ENCODE data around the gene NAT8L.
"Not testable (repeated sequence)": the region's sequence is repeated elsewhere in the genome, so short reads cannot be mapped to it uniquely, and the experiment has no call there.

The NAT8L gene, protein sequence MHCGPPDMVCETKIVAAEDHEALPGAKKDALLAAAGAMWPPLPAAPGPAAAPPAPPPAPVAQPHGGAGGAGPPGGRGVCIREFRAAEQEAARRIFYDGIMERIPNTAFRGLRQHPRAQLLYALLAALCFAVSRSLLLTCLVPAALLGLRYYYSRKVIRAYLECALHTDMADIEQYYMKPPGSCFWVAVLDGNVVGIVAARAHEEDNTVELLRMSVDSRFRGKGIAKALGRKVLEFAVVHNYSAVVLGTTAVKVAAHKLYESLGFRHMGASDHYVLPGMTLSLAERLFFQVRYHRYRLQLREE

DNA sequence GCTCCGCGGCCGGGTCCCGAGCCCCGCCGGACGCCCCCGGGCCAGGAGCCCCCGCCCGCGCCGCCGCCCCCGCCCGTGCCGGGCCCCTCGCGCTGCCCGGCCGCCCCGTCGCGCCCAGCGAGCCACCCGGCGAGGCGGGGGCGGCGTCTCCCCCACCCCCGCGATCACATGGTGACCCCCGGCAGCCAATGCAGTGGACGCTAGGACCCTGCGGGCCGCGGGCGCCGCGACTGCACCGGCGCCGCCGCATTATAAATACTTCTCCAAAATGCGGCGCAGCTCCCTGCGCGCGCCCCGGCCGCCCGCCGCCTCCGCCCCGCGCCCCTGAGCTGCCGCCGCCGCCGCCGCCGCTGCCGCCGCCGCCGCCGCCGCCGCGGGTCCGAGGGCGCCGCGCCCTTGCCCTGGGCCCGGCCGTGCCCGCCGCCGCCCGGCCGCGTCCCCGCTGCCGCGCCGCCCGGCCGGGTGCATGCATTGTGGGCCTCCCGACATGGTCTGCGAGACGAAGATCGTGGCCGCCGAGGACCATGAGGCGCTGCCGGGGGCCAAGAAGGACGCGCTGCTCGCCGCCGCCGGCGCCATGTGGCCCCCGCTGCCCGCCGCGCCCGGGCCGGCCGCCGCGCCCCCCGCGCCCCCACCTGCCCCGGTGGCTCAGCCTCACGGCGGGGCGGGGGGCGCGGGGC, at the start of gene NAT8L:
NAT8L (plus strand) TSS at position 282 of the 680 bp plus-strand sequence; CDS start at position 467, 185 bp downstream.
- Histone ChIP-seq H3K9me3 (ENCODE audit: control insufficient read depth, insufficient read depth, low read length) (no peaks in the 10 kb centered on the region), H3K4me1 (ENCODE audit: control insufficient read depth, insufficient read depth, low read length) (no peaks in the 10 kb centered on the region), H3K9ac (ENCODE audit: low read depth, low read length) (no peak within 1 kb of the TSS), H3K27me3 (ENCODE audit: control insufficient read depth, insufficient read depth, low read length) (peaks cover 57% of the 10 kb centered on the region), H3K27ac (ENCODE audit: low read depth, low read length) (no peak within 1 kb of the TSS), H3K36me3 (ENCODE audit: control insufficient read depth, insufficient read depth, low read length) (no peaks in the 10 kb centered on the region), H3K4me3 (ENCODE audit: low read depth, low read length) (peak within 1 kb of the TSS; percentile 61)

DNA sequence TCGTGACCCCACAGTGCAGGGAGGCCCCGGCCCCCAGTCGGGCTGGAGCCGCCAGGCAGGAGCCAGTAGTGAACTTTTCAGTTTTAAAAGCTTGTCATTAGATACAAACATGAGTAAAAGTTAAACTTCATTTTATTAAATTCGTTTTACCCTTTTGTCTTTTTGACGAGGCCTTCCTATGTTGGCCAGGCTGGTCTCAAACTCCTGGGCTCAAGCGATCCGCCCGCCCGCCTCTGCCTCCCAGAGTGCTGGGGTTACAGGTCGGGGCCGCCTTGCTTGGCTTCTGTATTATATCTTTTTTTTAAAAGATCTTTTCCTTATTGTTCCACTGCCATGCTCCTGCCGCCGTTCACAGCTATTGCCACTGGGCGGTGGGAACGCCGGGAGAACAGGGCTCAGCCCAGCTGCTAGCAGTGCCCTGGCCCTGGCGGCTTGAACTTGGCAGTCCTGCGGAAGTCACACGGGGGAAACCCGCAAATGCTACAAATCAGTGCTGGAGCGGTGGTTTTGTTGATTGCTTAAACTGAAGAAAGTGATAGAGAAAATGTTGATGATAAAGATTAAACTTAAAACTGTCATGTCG, 49.4 kb upstream of the NAT8L start:
- Histone ChIP-seq H3K36me3 (ENCODE audit: control insufficient read depth, insufficient read depth, low read length) (peaks cover 17% of the 10 kb centered on the region), H3K27me3 (ENCODE audit: control insufficient read depth, insufficient read depth, low read length) (peaks cover 6% of the 10 kb centered on the region), H3K9me3 (ENCODE audit: control insufficient read depth, insufficient read depth, low read length) (no peaks in the 10 kb centered on the region), H3K27ac (ENCODE audit: low read depth, low read length) (peak overlapping the region; percentile 99), H3K4me3 (ENCODE audit: low read depth, low read length) (peak overlapping the region; percentile 98), H3K4me1 (ENCODE audit: control insufficient read depth, insufficient read depth, low read length) (peaks cover 6% of the 10 kb centered on the region; the same call in 1 of the 2 replicates), H3K9ac (ENCODE audit: low read depth, low read length) (no peak overlapping the region; the same call in 1 of the 2 replicates)

DNA sequence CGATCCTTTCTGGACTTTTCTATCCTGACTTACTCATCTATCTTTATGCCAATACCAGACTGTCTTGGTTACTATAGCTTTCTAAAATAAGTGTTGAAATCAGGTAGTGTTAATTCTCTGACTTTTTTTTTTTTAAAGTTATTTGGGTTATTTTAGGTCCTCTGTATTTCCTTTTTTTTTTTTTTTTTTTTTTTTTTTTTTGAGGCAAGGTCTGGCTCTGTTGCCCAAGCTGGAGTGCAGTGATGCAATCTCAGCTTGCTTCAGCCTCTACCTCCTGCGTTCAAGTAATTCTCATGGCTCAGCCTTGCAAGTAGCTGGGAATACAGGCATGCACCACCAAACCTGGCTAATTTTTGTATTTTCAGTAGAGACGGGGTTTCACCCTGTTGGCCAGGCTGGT, 47.5 kb upstream of the NAT8L start:
- Histone ChIP-seq H3K27me3 (ENCODE audit: control insufficient read depth, insufficient read depth, low read length) (peaks cover 6% of the 10 kb centered on the region), H3K36me3 (ENCODE audit: control insufficient read depth, insufficient read depth, low read length) (peaks cover 4% of the 10 kb centered on the region; the same call in 1 of the 2 replicates), H3K4me1 (ENCODE audit: control insufficient read depth, insufficient read depth, low read length) (peaks cover 6% of the 10 kb centered on the region; the same call in 1 of the 2 replicates), H3K4me3 (ENCODE audit: low read depth, low read length) (no peak overlapping the region), H3K9me3 (ENCODE audit: control insufficient read depth, insufficient read depth, low read length) (no peaks in the 10 kb centered on the region), H3K9ac (ENCODE audit: low read depth, low read length) (no peak overlapping the region), H3K27ac (ENCODE audit: low read depth, low read length) (no peak overlapping the region)

DNA sequence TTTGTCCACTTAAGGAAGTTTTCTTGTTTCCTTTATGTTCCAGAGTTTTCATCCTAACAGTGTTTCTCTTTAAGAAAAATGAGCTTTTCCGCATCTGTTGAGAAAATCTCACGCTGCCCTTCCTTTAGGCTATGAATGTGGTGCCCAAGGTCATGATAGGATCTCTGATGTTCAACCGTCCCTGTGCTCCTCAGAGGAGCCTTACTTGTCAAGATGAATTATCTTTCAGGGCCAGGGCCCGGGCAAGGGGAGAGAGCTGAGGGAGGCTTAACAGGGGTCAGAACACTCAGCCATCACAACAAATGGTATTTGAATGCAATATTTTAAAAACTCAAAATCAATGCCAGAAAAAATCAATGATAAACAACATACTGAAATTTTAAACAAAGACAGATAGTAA, 44.1 kb upstream of the NAT8L start:
- no peaks in the 10 kb centered on the region for H3K36me3 ChIP-seq (ENCODE audit: control insufficient read depth, insufficient read depth, low read length)
- no peak overlapping the region for H3K9ac ChIP-seq (ENCODE audit: low read depth, low read length)
- no peak overlapping the region for H3K4me3 ChIP-seq (ENCODE audit: low read depth, low read length)
- peaks cover 6% of the 10 kb centered on the region for H3K27me3 ChIP-seq (ENCODE audit: control insufficient read depth, insufficient read depth, low read length)
- H3K9me3 ChIP-seq (ENCODE audit: control insufficient read depth, insufficient read depth, low read length), result no peaks in the 10 kb centered on the region
- no peaks in the 10 kb centered on the region for H3K4me1 ChIP-seq (ENCODE audit: control insufficient read depth, insufficient read depth, low read length)
- H3K27ac ChIP-seq (ENCODE audit: low read depth, low read length), result no peak overlapping the region

DNA sequence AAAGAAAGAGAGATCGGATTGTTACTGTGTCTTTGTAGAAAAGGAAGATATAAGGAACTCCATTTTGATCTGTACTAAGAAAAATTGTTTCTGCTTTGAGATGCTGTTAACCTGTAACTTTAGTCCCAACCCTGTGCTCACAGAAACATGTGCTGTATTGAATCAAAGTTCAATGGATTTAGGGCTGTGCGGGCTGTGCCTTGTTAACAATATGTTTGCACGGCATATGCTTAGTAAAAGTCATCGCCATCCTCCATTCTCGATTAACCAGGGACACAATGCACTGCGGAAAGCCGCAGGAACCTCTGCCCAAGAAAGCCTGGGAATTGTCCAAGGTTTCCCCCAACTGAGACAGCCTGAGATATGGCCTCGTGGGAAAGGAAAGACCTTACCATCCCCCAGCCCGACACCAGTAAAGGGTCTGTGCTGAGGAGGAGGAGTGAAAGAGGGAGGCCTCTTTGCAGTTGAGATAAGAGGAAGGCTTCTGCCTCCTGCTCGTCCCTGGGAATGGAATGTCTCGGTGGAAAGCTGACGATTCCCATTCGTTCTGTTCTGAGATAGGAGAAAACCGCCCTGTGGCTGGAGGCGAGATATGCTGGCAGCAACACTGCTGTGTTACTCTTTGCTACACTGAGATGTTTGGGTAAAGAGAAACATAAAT, 37.6 kb upstream of the NAT8L start:
- not testable (repeated sequence) for H3K4me1 ChIP-seq (ENCODE audit: control insufficient read depth, insufficient read depth, low read length); H3K27ac ChIP-seq (ENCODE audit: low read depth, low read length); H3K36me3 ChIP-seq (ENCODE audit: control insufficient read depth, insufficient read depth, low read length); H3K9me3 ChIP-seq (ENCODE audit: control insufficient read depth, insufficient read depth, low read length); H3K27me3 ChIP-seq (ENCODE audit: control insufficient read depth, insufficient read depth, low read length); H3K4me3 ChIP-seq (ENCODE audit: low read depth, low read length); H3K9ac ChIP-seq (ENCODE audit: low read depth, low read length)

DNA sequence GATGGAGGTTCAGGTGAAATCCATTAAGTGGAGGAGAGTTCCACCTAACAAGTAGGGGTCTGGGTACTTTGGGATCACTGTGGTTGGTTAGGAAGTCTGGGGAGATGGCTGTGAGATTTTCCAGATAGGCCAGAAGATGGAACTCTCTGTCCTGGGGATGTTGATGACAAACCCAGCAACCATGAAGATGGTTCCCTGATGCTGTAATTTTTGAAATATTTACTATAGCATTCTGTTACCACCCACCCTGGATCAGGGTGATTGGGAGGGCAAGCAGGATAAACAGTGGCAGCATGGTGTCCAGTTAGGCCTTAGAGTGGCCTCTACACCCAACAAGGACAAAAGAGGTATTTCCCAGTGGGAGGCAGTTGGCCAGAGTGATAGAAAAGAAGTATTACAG, 34.4 kb upstream of the NAT8L start:
- Histone ChIP-seq H3K4me3 (ENCODE audit: low read depth, low read length) (no peak overlapping the region), H3K4me1 (ENCODE audit: control insufficient read depth, insufficient read depth, low read length) (no peaks in the 10 kb centered on the region), H3K36me3 (ENCODE audit: control insufficient read depth, insufficient read depth, low read length) (no peaks in the 10 kb centered on the region), H3K9ac (ENCODE audit: low read depth, low read length) (no peak overlapping the region), H3K27me3 (ENCODE audit: control insufficient read depth, insufficient read depth, low read length) (no peaks in the 10 kb centered on the region), H3K9me3 (ENCODE audit: control insufficient read depth, insufficient read depth, low read length) (no peaks in the 10 kb centered on the region), H3K27ac (ENCODE audit: low read depth, low read length) (no peak overlapping the region)

DNA sequence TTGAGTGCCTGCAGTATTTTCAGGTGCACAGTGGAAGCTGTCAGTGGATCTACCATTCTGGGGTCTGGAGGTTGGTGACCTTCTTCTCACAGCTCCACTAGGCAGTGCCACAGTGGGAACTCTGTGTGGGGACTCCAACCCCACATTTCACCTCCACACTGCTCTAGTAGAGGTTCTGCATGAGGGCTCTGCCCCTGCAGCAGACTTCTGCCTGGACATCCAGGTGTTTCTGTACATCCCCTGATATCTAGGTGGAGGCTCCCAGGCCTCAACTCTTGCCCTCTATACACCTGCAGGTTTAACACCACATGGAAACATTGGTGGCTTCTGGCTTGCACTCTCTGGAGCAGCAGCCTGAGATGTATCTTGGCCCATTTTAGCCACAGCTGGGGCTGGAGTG, 33.3 kb upstream of the NAT8L start:
- H3K27ac ChIP-seq (ENCODE audit: low read depth, low read length), result no peak overlapping the region
- H3K9me3 ChIP-seq (ENCODE audit: control insufficient read depth, insufficient read depth, low read length), result no peaks in the 10 kb centered on the region

DNA sequence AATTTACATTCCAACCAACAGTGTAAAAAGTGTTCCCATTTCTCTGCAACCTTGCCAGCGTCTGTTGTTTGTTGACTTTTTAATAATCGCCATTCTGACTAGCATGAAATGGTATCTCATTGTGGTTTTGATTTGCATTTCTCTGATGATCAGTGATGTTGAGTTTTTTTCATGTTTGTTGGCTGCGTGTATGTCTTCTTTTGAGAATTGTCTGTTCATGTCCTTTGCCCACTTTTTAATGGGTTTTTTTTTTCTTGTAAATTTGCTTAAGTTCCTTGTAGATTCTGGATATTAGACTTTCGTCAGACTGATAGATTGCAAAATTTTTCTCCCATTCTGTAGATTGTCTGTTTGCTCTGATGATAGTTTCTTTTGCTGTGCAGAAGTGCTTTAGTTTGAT, 32.0 kb upstream of the NAT8L start:
- H3K36me3 ChIP-seq (ENCODE audit: control insufficient read depth, insufficient read depth, low read length), result not testable (repeated sequence)

More for the DNA sequence above, 33.3 kb upstream of the NAT8L start:
- Histone ChIP-seq H3K4me3 (ENCODE audit: low read depth, low read length) (no peak overlapping the region), H3K4me1 (ENCODE audit: control insufficient read depth, insufficient read depth, low read length) (no peaks in the 10 kb centered on the region), H3K27me3 (ENCODE audit: control insufficient read depth, insufficient read depth, low read length) (no peaks in the 10 kb centered on the region), H3K9ac (ENCODE audit: low read depth, low read length) (no peak overlapping the region), H3K36me3 (ENCODE audit: control insufficient read depth, insufficient read depth, low read length) (no peaks in the 10 kb centered on the region)

DNA sequence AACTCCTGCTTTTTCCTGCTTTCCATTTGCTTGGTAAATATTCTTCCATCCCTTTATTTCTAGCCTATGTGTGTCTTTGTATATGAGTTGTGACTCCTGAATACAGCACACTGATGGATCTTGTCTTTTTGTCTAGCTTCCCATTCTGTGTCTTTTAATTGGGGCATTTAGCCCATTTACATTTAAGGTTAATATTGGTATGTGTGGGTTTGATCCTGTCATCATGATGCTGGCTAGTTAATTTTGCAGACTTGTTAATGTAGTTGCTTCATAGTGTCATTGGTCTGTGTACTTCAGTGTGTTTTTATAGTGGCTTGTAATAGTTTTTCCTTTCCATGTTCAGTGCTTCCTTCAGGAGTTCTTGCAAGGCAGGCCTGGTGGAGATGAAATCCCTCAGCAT, 28.0 kb upstream of the NAT8L start:
- H3K9me3 ChIP-seq (ENCODE audit: control insufficient read depth, insufficient read depth, low read length); H3K27ac ChIP-seq (ENCODE audit: low read depth, low read length); H3K4me3 ChIP-seq (ENCODE audit: low read depth, low read length); H3K4me1 ChIP-seq (ENCODE audit: control insufficient read depth, insufficient read depth, low read length); H3K36me3 ChIP-seq (ENCODE audit: control insufficient read depth, insufficient read depth, low read length); H3K9ac ChIP-seq (ENCODE audit: low read depth, low read length); H3K27me3 ChIP-seq (ENCODE audit: control insufficient read depth, insufficient read depth, low read length): not testable (repeated sequence)

More for the DNA sequence above, 32.0 kb upstream of the NAT8L start:
- not testable (repeated sequence) for H3K4me1 ChIP-seq (ENCODE audit: control insufficient read depth, insufficient read depth, low read length); H3K9me3 ChIP-seq (ENCODE audit: control insufficient read depth, insufficient read depth, low read length); H3K27me3 ChIP-seq (ENCODE audit: control insufficient read depth, insufficient read depth, low read length); H3K27ac ChIP-seq (ENCODE audit: low read depth, low read length); H3K4me3 ChIP-seq (ENCODE audit: low read depth, low read length); H3K9ac ChIP-seq (ENCODE audit: low read depth, low read length)

DNA sequence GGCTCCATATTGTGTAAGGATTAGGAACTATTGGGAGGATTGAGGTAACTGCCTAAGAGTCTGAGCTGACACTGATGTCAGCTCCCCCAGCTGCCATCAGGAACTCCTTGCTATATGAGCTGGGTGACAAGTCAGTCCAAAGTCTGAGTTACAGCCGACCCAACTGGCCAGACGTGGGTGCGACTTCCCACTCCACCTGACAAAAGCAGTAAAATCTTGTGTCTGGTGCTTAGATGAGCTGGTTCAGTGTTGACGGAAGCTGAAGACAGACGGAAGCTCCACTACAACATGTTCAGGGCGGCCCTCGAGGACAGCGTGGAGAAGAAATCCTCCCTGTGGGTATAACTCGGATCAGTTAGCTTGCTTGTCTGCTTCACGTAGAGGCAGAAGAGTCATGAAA, 22.8 kb upstream of the NAT8L start:
- H3K27me3 ChIP-seq (ENCODE audit: control insufficient read depth, insufficient read depth, low read length), result peaks cover 48% of the 10 kb centered on the region
- no peaks in the 10 kb centered on the region for H3K36me3 ChIP-seq (ENCODE audit: control insufficient read depth, insufficient read depth, low read length)
- no peaks in the 10 kb centered on the region for H3K4me1 ChIP-seq (ENCODE audit: control insufficient read depth, insufficient read depth, low read length)
- no peak overlapping the region for H3K9ac ChIP-seq (ENCODE audit: low read depth, low read length)
- H3K27ac ChIP-seq (ENCODE audit: low read depth, low read length), result no peak overlapping the region
- no peaks in the 10 kb centered on the region for H3K9me3 ChIP-seq (ENCODE audit: control insufficient read depth, insufficient read depth, low read length)
- H3K4me3 ChIP-seq (ENCODE audit: low read depth, low read length), result no peak overlapping the region

DNA sequence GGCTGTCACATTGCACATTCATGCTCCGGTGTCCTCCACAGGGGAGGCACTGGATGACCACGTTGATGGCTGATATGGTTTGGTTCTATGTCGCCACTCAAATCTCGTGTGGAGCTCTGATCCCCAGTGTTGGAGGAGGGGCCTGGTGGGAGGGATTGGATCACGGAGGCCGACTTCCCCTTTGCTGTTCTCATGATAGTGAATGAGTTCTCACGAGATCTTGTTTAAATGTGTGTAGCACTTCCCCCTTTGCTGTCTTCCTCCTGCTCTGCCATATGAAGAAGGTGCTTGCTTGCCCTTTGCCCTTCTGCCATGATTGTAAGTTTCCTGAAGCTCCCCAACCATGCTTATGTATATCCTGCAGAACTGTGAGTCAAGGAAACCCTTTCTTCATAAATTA, 22.3 kb upstream of the NAT8L start:
- no peaks in the 10 kb centered on the region for H3K4me1 ChIP-seq (ENCODE audit: control insufficient read depth, insufficient read depth, low read length)
- H3K4me3 ChIP-seq (ENCODE audit: low read depth, low read length), result no peak overlapping the region
- H3K27me3 ChIP-seq (ENCODE audit: control insufficient read depth, insufficient read depth, low read length), result peaks cover 52% of the 10 kb centered on the region
- H3K9me3 ChIP-seq (ENCODE audit: control insufficient read depth, insufficient read depth, low read length), result no peaks in the 10 kb centered on the region
- H3K36me3 ChIP-seq (ENCODE audit: control insufficient read depth, insufficient read depth, low read length), result no peaks in the 10 kb centered on the region
- no peak overlapping the region for H3K9ac ChIP-seq (ENCODE audit: low read depth, low read length)
- no peak overlapping the region for H3K27ac ChIP-seq (ENCODE audit: low read depth, low read length)
